Keratinocyte (primary cell): ENCODE results near the gene FBP1. TPM values are rescaled to one million over a fixed set of nuclear protein-coding genes. Genes with fewer than 3 reads are reported as not detected.
A peak's percentile ranks its signal among the peaks of the same experiment; 100 is the strongest.

Source experiments
- DNase-seq: peaks from one replicate; pipeline ENCODE4 v3.0.0-alpha.2; 2011; ENCODE audit warnings: low read depth, missing footprints, low spot score
- FAIRE-seq: peaks from 2 replicates; lab custom pipeline; 2011; peaks lifted over from hg19 to GRCh38; lab: Jason Lieb, UNC
- H2AFZ ChIP-seq: 2 replicates; pipeline ENCODE4 v1.6.0; 2012; ENCODE audit warnings: low read length, control low read depth, inconsistent platforms; ENCODE audit not compliant: control insufficient read depth
- H3K27ac ChIP-seq: 2 replicates; pipeline ENCODE4 v1.5.1; 2011; ENCODE audit warnings: low read length; ENCODE audit not compliant: control insufficient read depth, insufficient read depth
- H3K27me3 ChIP-seq: 3 replicates; pipeline ENCODE4 v1.6.0; 2011; ENCODE audit warnings: low read length; ENCODE audit not compliant: control insufficient read depth, insufficient read depth; ENCODE audit errors: extremely low read depth
- H3K36me3 ChIP-seq, 2 experiments: 2 replicates in 1 of 2; 3 replicates in 1 of 2; pipeline ENCODE4 v1.5.1; 2011; ENCODE audit warnings: low read length in 2 of 2, mild to moderate bottlenecking in 1 of 2; ENCODE audit not compliant: control insufficient read depth in 2 of 2, insufficient read depth in 2 of 2; ENCODE audit errors: extremely low read depth in 1 of 2
- H3K4me1 ChIP-seq: 3 replicates; pipeline ENCODE4 v1.5.1; 2011; ENCODE audit warnings: low read length; ENCODE audit not compliant: control insufficient read depth, insufficient read depth; ENCODE audit errors: extremely low read depth
- H3K4me2 ChIP-seq: 3 replicates; pipeline ENCODE4 v1.6.0; 2011; ENCODE audit warnings: low read depth, low read length; ENCODE audit not compliant: control insufficient read depth, insufficient read depth; ENCODE audit errors: extremely low read depth
- H3K4me3 ChIP-seq, 3 experiments: fragments of 200-600 bp in 1 of 3; sonication (generic) in 1 of 3; 2 replicates in 2 of 3; 3 replicates in 1 of 3; pipeline ENCODE4 v1.5.1; 2011 to 2016; ENCODE audit warnings: low read length in 3 of 3, mild to moderate bottlenecking in 3 of 3, control low read depth in 2 of 3, inconsistent platforms in 1 of 3, low read depth in 1 of 3, mixed read lengths in 1 of 3, mixed run types in 1 of 3, moderate library complexity in 1 of 3; ENCODE audit not compliant: control insufficient read depth in 2 of 3, insufficient read depth in 2 of 3; ENCODE audit errors: extremely low read depth in 1 of 3
- H3K79me2 ChIP-seq: 2 replicates; pipeline ENCODE4 v1.6.0; 2012; ENCODE audit warnings: low read length; ENCODE audit not compliant: control insufficient read depth, insufficient read depth
- H3K9ac ChIP-seq: 3 replicates; pipeline ENCODE4 v1.6.0; 2011; ENCODE audit warnings: low read length; ENCODE audit not compliant: control insufficient read depth, insufficient read depth; ENCODE audit errors: extremely low read depth
- H3K9me1 ChIP-seq: 3 replicates; pipeline ENCODE4 v1.6.0; 2011; ENCODE audit warnings: low read length; ENCODE audit not compliant: control insufficient read depth, insufficient read depth; ENCODE audit errors: extremely low read depth
- H3K9me3 ChIP-seq: 2 replicates; pipeline ENCODE4 v1.5.1; 2012; ENCODE audit warnings: low read depth, low read length; ENCODE audit not compliant: control insufficient read depth
- H4K20me1 ChIP-seq: 3 replicates; pipeline ENCODE4 v1.6.0; 2011; ENCODE audit warnings: low read length; ENCODE audit not compliant: control insufficient read depth, insufficient read depth; ENCODE audit errors: extremely low read depth
- CTCF ChIP-seq, 3 experiments: IDR thresholded peaks in 1 of 3; conservative IDR thresholded peaks in 1 of 3; optimal IDR thresholded peaks in 1 of 3; 2 replicates in 2 of 3; 3 replicates in 1 of 3; pipeline versions ENCODE3 to v1.5.1; 2011; ENCODE audit warnings: low read length in 3 of 3, mild to moderate bottlenecking in 3 of 3, moderate library complexity in 2 of 3, control low read depth in 1 of 3, inconsistent platforms in 1 of 3; ENCODE audit not compliant: insufficient read depth in 2 of 3; ENCODE audit errors: extremely low read depth in 1 of 3
- EZH2 ChIP-seq: IDR thresholded peaks from one replicate; pipeline ENCODE4 v1.6.1; 2012; ENCODE audit warnings: inconsistent platforms, mild to moderate bottlenecking, low read length, moderate library complexity
- dilution Hi-C: fragments of 300-500 bp; cut with MboI; formaldehyde crosslinking; loops from one replicate; pipeline ENCODE4 v1.7.0; 2020; ENCODE audit warnings: low sequenced_read_pairs; ENCODE audit not compliant: extremely low pct_ligation_motif_present
- polyA plus RNA-seq, 5 experiments: library from polyadenylated mRNA; depleted of rRNA in 3 of 5; stranded (reverse) in 3 of 5; stranded (forward) in 1 of 5; unstranded in 1 of 5; fragments of >200 nt; gene quantifications; 1 replicate in 1 of 5; 2 replicates in 3 of 5; 3 replicates in 1 of 5; pipeline versions ENCODE4 v1.2.1 to v1.2.3, GENCODE V29; 2011 to 2012; ENCODE audit warnings: missing spikeins in 2 of 5, low read depth in 1 of 5, low replicate concordance in 1 of 5

Gene FBP1
- polyA plus RNA-seq, 1 donor (not counting 4 experiments of a cell fraction or from before 2014, with no cell fraction given) = 0.16 TPM

- Histone ChIP-seq H3K27ac (peak overlapping the region; percentile 58), H3K4me3 (no peak overlapping the region), H3K9me1 (no peaks in the 10 kb centered on the region), H3K79me2 (no peaks in the 10 kb centered on the region), H3K9me3 (no peaks in the 10 kb centered on the region), H3K9ac (peak overlapping the region; percentile 14), H3K4me2 (peak overlapping the region; percentile 58), H2AFZ (no peak overlapping the region), H3K27me3 (no peaks in the 10 kb centered on the region), H4K20me1 (no peaks in the 10 kb centered on the region), H3K36me3 (no peaks in the 10 kb centered on the region), H3K4me1 (peaks cover 36% of the 10 kb centered on the region)
- dilution Hi-C loops = no loop called here
- no peak for TF ChIP-seq EZH2
- TF ChIP-seq CTCF (optimal IDR thresholded peaks at IDR 0.05 in 1 of 3, IDR thresholded peaks at IDR 0.05 in 1 of 3, conservative IDR thresholded peaks at IDR 0.05 in 1 of 3; ENCODE audit: extremely low read depth in 1 of 3, insufficient read depth in 2 of 3, low read length in 3 of 3) = no peak
- DNase-seq (no peak), FAIRE-seq (peak; percentile 17)
Observed at GRCh38 chr9:94648185-94648584, 8.9 kb upstream of the FBP1 start.

- Histone ChIP-seq H2AFZ (no peak overlapping the region), H3K4me2 (no peak overlapping the region), H3K9ac (no peak overlapping the region), H3K27me3 (no peaks in the 10 kb centered on the region), H3K36me3 (no peaks in the 10 kb centered on the region), H3K4me1 (peaks cover 33% of the 10 kb centered on the region), H3K9me3 (no peaks in the 10 kb centered on the region), H3K4me3 (no peak overlapping the region), H3K79me2 (no peaks in the 10 kb centered on the region), H3K27ac (no peak overlapping the region), H4K20me1 (no peaks in the 10 kb centered on the region), H3K9me1 (no peaks in the 10 kb centered on the region)
- TF ChIP-seq CTCF (optimal IDR thresholded peaks at IDR 0.05 in 1 of 3, IDR thresholded peaks at IDR 0.05 in 1 of 3, conservative IDR thresholded peaks at IDR 0.05 in 1 of 3; ENCODE audit: extremely low read depth in 1 of 3, insufficient read depth in 2 of 3, low read length in 3 of 3) (no peak), EZH2 (no peak)
- FAIRE-seq (no peak), DNase-seq (no peak)
- dilution Hi-C loops = no loop called here
Observed at GRCh38 chr9:94645901-94646300, 6.6 kb upstream of the FBP1 start.
